Liver (tissue), 3 donors: ENCODE results near the gene SMG7.

Source experiments
- EGR1 ChIP-seq, 2 donors: IDR thresholded peaks; 2 replicates each; pipeline ENCODE4 v1.6.1; 2016 to 2018; ENCODE audit warnings: antibody characterized with exemption in 2 of 2, low read depth in 2 of 2
- FOXA1 ChIP-seq: IDR thresholded peaks from 2 replicates; pipeline ENCODE4 v1.6.1; 2016; ENCODE audit warnings: antibody characterized with exemption
- GABPA ChIP-seq, 2 donors: IDR thresholded peaks in 1 of 2; conservative IDR thresholded peaks in 1 of 2; 2 replicates each; pipeline ENCODE4 v1.6.1; 2016; ENCODE audit warnings: antibody characterized with exemption in 2 of 2, mild to moderate bottlenecking in 1 of 2, moderate library complexity in 1 of 2
- HNF4A ChIP-seq, 2 donors: conservative IDR thresholded peaks; 2 replicates each; pipeline ENCODE4 v1.6.1; 2016; ENCODE audit warnings: antibody characterized with exemption in 2 of 2, mild to moderate bottlenecking in 2 of 2
- JUND ChIP-seq, 2 donors: IDR thresholded peaks; 2 replicates each; pipeline ENCODE4 v1.6.1; 2016; ENCODE audit warnings: antibody characterized with exemption in 2 of 2
- RAD21 ChIP-seq, 2 donors: IDR thresholded peaks; 2 replicates each; pipeline ENCODE4 v1.6.1; 2016; ENCODE audit warnings: antibody characterized with exemption in 2 of 2, mild to moderate bottlenecking in 2 of 2
- RXRA ChIP-seq, 2 donors: IDR thresholded peaks; 2 replicates each; pipeline ENCODE4 v1.6.1; 2017 to 2018; ENCODE audit warnings: antibody characterized with exemption in 2 of 2, mild to moderate bottlenecking in 1 of 2
- SP1 ChIP-seq: IDR thresholded peaks from 2 replicates; pipeline ENCODE4 v1.6.1; 2018; ENCODE audit warnings: antibody characterized with exemption, mild to moderate bottlenecking
- TAF1 ChIP-seq: conservative IDR thresholded peaks from 2 replicates; pipeline ENCODE4 v1.6.1; 2016; ENCODE audit warnings: antibody characterized with exemption, mild to moderate bottlenecking
- YY1 ChIP-seq: IDR thresholded peaks from 2 replicates; pipeline ENCODE4 v1.6.1; 2016; ENCODE audit warnings: antibody characterized with exemption, mild to moderate bottlenecking
- TF ChIP-seq, protein P1 (sequence below): fragments of 150-350 bp; IDR thresholded peaks from 2 replicates; pipeline ENCODE4 v1.5.1; 2017; ENCODE audit warnings: improper control_type of control experiment, low read depth, low read length; ENCODE audit not compliant: missing input control
- TF ChIP-seq, protein P2 (sequence below): IDR thresholded peaks from 2 replicates; pipeline ENCODE4 v1.6.1; 2016; ENCODE audit warnings: antibody characterized with exemption, mild to moderate bottlenecking
- TF ChIP-seq, protein P3 (sequence below): IDR thresholded peaks from 2 replicates; pipeline ENCODE4 v1.6.1; 2016; ENCODE audit warnings: antibody characterized with exemption
- TF ChIP-seq, protein P4 (sequence below): IDR thresholded peaks from 2 replicates; pipeline ENCODE4 v1.6.1; 2016; ENCODE audit warnings: antibody characterized with exemption
- donor health status: healthy.
- donor health status: healthy.

DNA sequence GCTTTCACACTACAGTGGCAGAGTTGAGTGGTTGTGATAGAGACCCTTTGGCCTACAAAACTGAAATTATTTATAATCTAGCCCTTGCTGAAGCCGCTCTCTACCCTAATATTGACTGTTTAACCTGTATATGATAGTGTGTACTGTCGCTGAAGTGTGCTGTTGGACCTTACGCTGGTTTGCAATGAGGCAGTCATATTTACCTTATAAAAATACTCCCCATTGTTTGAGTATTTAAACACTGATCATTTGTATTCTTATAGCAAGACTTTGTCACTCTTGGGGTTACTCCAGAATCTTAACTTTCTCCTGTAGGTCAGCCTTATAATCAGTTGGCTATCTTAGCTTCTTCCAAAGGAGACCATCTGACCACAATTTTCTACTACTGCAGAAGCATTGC, 56.3 kb downstream of the SMG7 start:
- TF ChIP-seq, protein P1, sequence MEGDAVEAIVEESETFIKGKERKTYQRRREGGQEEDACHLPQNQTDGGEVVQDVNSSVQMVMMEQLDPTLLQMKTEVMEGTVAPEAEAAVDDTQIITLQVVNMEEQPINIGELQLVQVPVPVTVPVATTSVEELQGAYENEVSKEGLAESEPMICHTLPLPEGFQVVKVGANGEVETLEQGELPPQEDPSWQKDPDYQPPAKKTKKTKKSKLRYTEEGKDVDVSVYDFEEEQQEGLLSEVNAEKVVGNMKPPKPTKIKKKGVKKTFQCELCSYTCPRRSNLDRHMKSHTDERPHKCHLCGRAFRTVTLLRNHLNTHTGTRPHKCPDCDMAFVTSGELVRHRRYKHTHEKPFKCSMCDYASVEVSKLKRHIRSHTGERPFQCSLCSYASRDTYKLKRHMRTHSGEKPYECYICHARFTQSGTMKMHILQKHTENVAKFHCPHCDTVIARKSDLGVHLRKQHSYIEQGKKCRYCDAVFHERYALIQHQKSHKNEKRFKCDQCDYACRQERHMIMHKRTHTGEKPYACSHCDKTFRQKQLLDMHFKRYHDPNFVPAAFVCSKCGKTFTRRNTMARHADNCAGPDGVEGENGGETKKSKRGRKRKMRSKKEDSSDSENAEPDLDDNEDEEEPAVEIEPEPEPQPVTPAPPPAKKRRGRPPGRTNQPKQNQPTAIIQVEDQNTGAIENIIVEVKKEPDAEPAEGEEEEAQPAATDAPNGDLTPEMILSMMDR, result no peak
- TF ChIP-seq, protein P2, sequence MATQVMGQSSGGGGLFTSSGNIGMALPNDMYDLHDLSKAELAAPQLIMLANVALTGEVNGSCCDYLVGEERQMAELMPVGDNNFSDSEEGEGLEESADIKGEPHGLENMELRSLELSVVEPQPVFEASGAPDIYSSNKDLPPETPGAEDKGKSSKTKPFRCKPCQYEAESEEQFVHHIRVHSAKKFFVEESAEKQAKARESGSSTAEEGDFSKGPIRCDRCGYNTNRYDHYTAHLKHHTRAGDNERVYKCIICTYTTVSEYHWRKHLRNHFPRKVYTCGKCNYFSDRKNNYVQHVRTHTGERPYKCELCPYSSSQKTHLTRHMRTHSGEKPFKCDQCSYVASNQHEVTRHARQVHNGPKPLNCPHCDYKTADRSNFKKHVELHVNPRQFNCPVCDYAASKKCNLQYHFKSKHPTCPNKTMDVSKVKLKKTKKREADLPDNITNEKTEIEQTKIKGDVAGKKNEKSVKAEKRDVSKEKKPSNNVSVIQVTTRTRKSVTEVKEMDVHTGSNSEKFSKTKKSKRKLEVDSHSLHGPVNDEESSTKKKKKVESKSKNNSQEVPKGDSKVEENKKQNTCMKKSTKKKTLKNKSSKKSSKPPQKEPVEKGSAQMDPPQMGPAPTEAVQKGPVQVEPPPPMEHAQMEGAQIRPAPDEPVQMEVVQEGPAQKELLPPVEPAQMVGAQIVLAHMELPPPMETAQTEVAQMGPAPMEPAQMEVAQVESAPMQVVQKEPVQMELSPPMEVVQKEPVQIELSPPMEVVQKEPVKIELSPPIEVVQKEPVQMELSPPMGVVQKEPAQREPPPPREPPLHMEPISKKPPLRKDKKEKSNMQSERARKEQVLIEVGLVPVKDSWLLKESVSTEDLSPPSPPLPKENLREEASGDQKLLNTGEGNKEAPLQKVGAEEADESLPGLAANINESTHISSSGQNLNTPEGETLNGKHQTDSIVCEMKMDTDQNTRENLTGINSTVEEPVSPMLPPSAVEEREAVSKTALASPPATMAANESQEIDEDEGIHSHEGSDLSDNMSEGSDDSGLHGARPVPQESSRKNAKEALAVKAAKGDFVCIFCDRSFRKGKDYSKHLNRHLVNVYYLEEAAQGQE, result no peak
- TF ChIP-seq JUND (IDR thresholded peaks at IDR 0.05) (no peak), EGR1 (IDR thresholded peaks at IDR 0.05; ENCODE audit: low read depth in 2 of 2) (no peak), HNF4A (conservative IDR thresholded peaks at IDR 0.05) (no peak), RAD21 (IDR thresholded peaks at IDR 0.05) (no peak), TAF1 (no peak), YY1 (no peak), SP1 (no peak), GABPA (IDR thresholded peaks at IDR 0.05 in 1 of 2, conservative IDR thresholded peaks at IDR 0.05 in 1 of 2) (no peak), FOXA1 (no peak), RXRA (IDR thresholded peaks at IDR 0.05) (no peak)
- TF ChIP-seq, protein P3, sequence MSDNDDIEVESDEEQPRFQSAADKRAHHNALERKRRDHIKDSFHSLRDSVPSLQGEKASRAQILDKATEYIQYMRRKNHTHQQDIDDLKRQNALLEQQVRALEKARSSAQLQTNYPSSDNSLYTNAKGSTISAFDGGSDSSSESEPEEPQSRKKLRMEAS, result no peak
- TF ChIP-seq, protein P4, sequence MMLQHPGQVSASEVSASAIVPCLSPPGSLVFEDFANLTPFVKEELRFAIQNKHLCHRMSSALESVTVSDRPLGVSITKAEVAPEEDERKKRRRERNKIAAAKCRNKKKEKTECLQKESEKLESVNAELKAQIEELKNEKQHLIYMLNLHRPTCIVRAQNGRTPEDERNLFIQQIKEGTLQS, result no peak
